Activated CD4-positive, alpha-beta memory T cell treated with anti-CD3 and anti-CD28 coated beads, Interleukin-2, amount 10 ng/mL, durations not matched to agents 7 days and 5 days (primary cell): Measurements from ENCODE around the gene SFXN5. TPM values are rescaled to one million over a fixed set of nuclear protein-coding genes. Genes with fewer than 3 reads are reported as not detected.
A peak's percentile ranks its signal among the peaks of the same experiment; 100 is the strongest.
"Not testable (repeated sequence)": the region's sequence is repeated elsewhere in the genome, so short reads cannot be mapped to it uniquely, and the experiment has no call there.

Source experiments
- CTCF ChIA-PET: fragments of 350-600 bp; sonication (Branson Sonifier 250); formaldehyde crosslinking; loops from one replicate; lab custom pipeline; 2021; ENCODE audit warnings: antibody characterized with exemption, inconsistent platforms; lab: Charles Lee
- POLR2A ChIA-PET: fragments of 350-600 bp; sonication (Branson Sonifier 250); formaldehyde crosslinking; loops from one replicate; lab custom pipeline; 2021; ENCODE audit warnings: antibody characterized with exemption; lab: Charles Lee
- DNase-seq: peaks from one replicate; pipeline ENCODE4 v3.0.0-alpha.2; 2020
- H3K27ac Mint-ChIP-seq: one replicate; pipeline ENCODE4 v1.8.0; 2021; ENCODE audit warnings: mild to moderate bottlenecking, mixed read lengths
- H3K27me3 Mint-ChIP-seq: one replicate; pipeline ENCODE4 v1.8.0; 2021; ENCODE audit warnings: mixed read lengths
- H3K36me3 Mint-ChIP-seq: one replicate; pipeline ENCODE4 v1.8.0; 2021; ENCODE audit warnings: low read depth, mixed read lengths
- H3K4me1 Mint-ChIP-seq: one replicate; pipeline ENCODE4 v1.8.0; 2021; ENCODE audit warnings: mixed read lengths
- H3K4me3 Mint-ChIP-seq: one replicate; pipeline ENCODE4 v1.8.0; 2021; ENCODE audit warnings: mild to moderate bottlenecking, mixed read lengths
- H3K9me3 Mint-ChIP-seq: one replicate; pipeline ENCODE4 v1.8.0; 2021; ENCODE audit warnings: mixed read lengths
- total RNA-seq, 2 experiments: library from RNA; stranded (reverse); gene quantifications; one replicate each; pipeline ENCODE4 v1.2.3, GENCODE V29; 2021

Gene SFXN5
- total RNA-seq, 2 experiments from 2014 or later = 4.3 to 6.1 TPM

DNA sequence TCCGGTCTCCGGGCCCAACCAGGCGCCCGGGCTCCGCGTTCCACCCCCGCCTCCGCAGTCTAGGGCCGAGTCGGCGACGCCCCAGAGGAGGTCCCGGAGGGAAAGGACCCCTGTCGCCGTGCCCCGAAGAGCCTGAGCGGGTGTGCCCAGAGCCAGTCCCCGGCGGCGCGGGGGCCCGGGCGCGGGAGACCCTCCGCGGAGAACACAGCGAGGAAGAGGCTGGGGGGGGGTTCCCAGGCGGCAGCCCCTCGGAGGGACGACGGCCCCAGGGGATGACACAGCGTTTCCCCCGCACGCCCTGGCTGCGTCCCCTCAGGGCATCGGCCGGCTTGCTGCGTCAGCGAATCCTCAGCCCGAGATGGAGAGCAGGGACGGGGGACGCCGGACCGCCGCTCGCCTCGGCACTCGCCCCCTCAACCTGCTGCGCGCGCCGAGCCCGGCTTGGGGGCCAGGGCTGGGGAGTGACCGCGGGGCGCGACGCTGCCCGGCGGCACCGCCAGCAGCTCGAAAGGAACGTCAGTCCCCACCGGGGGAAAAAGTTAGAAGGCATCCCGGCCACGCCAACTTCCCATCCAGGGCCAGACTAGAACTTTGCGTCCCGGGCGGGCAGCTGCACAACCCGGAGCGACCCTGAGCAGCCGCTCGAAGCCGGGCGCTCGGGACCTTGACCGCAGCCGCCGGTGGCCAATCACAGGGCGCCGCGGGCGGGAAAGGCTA, 711 bp downstream of the SFXN5 start:
- Mint-ChIP-seq H3K36me3 (no peaks in the 10 kb centered on the region), H3K9me3 (no peaks in the 10 kb centered on the region), H3K4me3 (peak overlapping the region; percentile 79), H3K27me3 (peaks cover 3% of the 10 kb centered on the region), H3K27ac (peak overlapping the region; percentile 71), H3K4me1 (peaks cover 24% of the 10 kb centered on the region)
- peak; percentile 44 for DNase-seq
- CTCF ChIA-PET = interaction anchor here (1.2 to 1.7 kb wide), 3 partner anchors 86 to 178 kb away, joined by 3 to 6 read pairs (median 3); no protein-coding TSS in a partner anchor
- POLR2A ChIA-PET = interaction anchor here (0.5 to 2.0 kb wide), 15 partner anchors 9 to 1054 kb away, joined by 3 to 7 read pairs (median 3); partner anchors contain the start of genes PRADC1 and RAB11FIP5

DNA sequence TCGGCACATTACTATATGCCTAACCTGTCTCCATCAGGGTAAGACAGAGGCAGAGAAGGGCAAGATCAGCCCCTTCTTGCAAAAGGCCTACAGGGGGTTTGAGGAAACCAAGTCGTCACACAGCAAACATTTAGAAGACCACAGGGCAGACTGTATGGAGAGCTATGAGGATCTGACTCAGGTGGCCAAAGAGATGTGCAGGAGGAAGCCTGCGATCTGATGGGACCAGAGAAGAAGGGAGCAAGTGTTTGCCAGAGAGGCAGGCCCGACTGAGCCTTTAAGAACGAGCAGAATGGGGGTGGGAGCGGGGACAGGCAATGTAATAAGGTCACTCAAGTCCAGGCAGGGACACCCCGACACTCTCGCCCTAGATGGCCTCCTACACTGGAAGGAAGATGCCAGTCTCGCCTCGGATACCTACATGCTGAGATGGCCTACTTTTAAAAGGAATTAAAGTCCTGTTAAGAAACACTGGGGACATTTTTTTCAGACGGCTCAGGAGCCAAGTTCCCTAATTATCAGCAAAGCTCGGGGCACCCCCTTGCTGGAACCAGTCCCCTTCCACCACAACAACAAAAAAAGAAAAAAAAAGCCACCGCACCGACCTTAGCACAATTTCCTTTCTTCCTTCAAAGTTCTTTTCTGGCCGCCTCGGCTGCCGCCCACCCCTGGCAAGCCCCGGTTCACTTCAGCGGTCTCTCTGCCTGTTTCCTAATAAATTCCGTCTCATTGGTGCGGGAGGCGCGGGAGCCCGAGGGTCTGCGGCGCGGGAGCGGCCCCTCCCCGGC, 1.5 kb downstream of the SFXN5 start:
- CTCF ChIA-PET = interaction anchor here (1.7 kb wide), 1 partner anchor 107 kb away, joined by 6 read pairs; no protein-coding TSS in a partner anchor
- H3K27ac Mint-ChIP-seq = peak overlapping the region; percentile 38

DNA sequence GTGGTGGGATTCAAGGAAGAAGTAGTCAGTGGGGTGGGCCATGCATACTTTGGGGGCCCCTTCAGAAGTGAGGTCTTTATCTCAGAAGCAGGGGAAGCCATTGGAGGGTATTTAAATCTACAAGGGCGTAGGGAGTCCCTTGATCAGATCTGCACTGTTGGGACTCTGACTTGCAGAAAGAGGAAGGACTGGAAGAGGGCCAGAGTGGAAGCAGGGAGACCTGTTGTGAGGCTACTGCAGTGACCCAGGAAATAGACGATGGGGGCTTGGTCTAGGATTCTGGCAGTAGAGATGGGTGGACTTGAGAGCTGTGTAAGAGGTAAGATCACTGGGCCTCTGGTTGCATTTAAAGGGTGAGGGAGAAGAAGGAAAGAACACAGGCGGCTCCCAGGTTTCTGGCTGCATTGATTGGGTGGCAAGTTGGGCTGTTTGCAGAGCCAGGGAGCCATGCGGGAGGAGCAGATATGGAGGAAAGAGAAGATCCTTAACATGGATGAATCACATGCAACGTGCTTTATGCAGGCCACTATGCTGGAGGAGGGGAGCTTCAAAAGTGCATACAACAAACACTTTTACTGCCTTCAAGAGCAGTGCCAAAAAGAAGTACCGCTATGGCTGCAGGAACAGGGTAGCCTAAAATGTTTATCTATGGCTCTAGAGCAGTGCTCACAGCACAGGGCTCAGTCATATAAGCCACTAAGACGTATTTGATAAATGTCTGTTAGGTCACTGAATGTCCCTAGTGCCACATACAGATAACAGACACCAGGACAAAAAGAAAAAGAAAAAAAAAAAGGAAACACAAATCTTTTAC, 2.3 kb downstream of the SFXN5 start:
- Mint-ChIP-seq H3K4me3 (peak overlapping the region; percentile 75), H3K27ac (no peak overlapping the region), H3K9me3 (no peaks in the 10 kb centered on the region), H3K4me1 (peaks cover 28% of the 10 kb centered on the region), H3K27me3 (peaks cover 3% of the 10 kb centered on the region), H3K36me3 (no peaks in the 10 kb centered on the region)
- no peak for DNase-seq
- POLR2A ChIA-PET = no interaction called here
- CTCF ChIA-PET = no interaction called here

More for the DNA sequence above, 1.5 kb downstream of the SFXN5 start:
- no peak for DNase-seq
- Mint-ChIP-seq H3K4me1 (peaks cover 26% of the 10 kb centered on the region), H3K4me3 (peak overlapping the region; percentile 75), H3K36me3 (no peaks in the 10 kb centered on the region), H3K27me3 (peaks cover 3% of the 10 kb centered on the region), H3K9me3 (no peaks in the 10 kb centered on the region)
- POLR2A ChIA-PET = interaction anchor here (2.0 kb wide), 1 partner anchor 106 kb away, joined by 6 read pairs; no protein-coding TSS in a partner anchor

DNA sequence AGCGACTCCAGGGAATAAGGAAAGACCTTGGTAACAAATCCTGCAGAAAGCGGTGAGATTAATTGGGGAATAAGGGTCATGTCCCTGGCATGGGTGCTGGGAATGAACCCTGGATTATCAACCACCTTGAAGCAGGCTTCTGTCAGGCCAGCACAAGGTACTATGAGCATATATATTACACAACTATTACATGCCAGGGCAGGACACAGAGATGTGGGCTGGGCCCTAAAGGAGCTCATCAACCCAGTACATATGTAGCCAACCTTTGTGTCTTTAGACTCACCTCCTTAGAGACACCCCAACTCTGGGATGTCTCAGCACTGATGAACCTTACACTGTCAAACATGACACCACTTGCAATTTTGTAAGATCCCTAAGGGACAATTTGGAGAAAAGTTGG, 3.4 kb downstream of the SFXN5 start:
- Mint-ChIP-seq H3K4me1 (peaks cover 28% of the 10 kb centered on the region), H3K27ac (no peak overlapping the region), H3K27me3 (peaks cover 3% of the 10 kb centered on the region), H3K9me3 (no peaks in the 10 kb centered on the region), H3K36me3 (no peaks in the 10 kb centered on the region), H3K4me3 (no peak overlapping the region)
- POLR2A ChIA-PET = no interaction called here
- DNase-seq = no peak
- CTCF ChIA-PET = no interaction called here

DNA sequence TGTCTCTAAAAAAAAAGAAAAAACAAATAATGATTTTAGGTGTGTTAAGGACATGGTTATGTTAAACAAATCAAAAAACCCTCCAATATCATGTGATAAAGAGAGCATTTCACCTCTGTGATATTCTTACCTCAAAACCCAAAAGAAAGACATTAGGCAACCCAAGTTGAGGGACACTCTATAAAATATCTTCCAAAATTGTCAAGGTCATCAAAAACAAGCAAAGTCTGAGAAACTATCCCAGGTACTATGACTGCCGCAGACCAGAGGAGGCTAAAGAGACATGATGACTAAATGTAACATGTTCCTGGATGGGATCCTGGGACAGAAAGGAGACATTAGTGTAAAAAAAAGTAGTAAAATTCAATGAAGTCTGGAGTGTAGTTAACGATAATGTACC, 4.5 kb downstream of the SFXN5 start:
- H3K4me1 Mint-ChIP-seq = peaks cover 26% of the 10 kb centered on the region
- ChIA-PET POLR2A (no interaction called here), CTCF (no interaction called here)
- no peaks in the 10 kb centered on the region for H3K9me3 Mint-ChIP-seq
- DNase-seq = no peak
- peaks cover 3% of the 10 kb centered on the region for H3K27me3 Mint-ChIP-seq
- no peak overlapping the region for H3K4me3 Mint-ChIP-seq
- no peaks in the 10 kb centered on the region for H3K36me3 Mint-ChIP-seq
- no peak overlapping the region for H3K27ac Mint-ChIP-seq

GRCh38 chr2:73065070-73065469, 6.4 kb downstream of the SFXN5 start:
- POLR2A ChIA-PET, CTCF ChIA-PET: not testable (repeated sequence)

DNA sequence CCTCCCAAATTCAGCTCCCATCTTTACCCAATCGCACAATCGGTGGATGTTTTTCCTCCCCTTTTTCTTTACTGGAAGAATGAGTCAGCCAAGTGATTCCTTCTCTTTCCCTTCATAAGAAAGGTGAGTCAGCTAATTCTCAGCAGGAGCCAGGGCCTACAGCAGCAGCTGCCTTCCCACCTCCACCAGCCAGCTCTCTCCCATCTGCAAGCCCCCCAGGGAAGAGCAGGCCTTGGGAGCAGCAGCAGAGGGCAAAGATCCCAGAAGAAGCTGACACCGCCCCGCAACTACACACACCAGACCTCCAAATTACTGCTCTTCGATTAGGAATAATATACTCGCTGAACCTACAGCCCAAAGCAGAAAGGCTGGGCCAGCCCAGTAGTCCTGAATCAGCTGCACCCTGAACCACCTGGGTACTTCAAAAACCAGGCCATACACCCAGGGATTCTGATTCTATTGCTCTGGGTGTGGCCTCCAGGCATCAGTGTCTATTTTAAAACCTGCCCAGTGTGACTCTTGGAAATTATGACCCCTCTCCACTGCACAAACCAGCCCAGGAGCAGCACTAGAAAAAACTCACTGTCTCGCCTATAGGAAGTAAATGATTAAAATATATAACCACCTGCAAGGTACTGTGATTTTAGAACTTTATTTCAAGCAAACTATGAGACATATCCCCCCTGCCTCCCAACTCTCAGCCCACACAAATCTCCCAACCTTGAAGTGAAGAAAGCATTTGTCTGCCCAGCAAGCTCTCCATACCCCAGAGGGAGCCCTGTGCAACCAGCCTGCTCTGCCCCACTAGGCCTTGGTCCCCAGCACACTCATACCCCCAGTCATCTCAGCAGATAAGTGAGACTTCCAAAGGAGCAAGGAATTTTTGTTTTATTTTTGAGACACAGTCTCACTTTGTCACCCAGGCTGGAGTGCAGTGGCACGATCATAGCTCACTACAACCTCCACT, 7.3 kb downstream of the SFXN5 start:
- H3K27me3 Mint-ChIP-seq = no peaks in the 10 kb centered on the region
- no peak overlapping the region for H3K27ac Mint-ChIP-seq
- H3K9me3 Mint-ChIP-seq = no peaks in the 10 kb centered on the region
- no peak for DNase-seq
- no peak overlapping the region for H3K4me3 Mint-ChIP-seq
- POLR2A ChIA-PET = no interaction called here
- CTCF ChIA-PET = interaction anchor here (2.1 kb wide), 1 partner anchor 113 kb away, joined by 5 read pairs; no protein-coding TSS in a partner anchor
- peaks cover 11% of the 10 kb centered on the region for H3K4me1 Mint-ChIP-seq
- H3K36me3 Mint-ChIP-seq = no peaks in the 10 kb centered on the region

More at GRCh38 chr2:73065070-73065469, 6.4 kb downstream of the SFXN5 start:
- H3K27ac Mint-ChIP-seq, H3K36me3 Mint-ChIP-seq, H3K27me3 Mint-ChIP-seq, H3K4me3 Mint-ChIP-seq, DNase-seq, H3K9me3 Mint-ChIP-seq: not testable (repeated sequence)
- H3K4me1 Mint-ChIP-seq = peaks cover 19% of the 10 kb centered on the region

DNA sequence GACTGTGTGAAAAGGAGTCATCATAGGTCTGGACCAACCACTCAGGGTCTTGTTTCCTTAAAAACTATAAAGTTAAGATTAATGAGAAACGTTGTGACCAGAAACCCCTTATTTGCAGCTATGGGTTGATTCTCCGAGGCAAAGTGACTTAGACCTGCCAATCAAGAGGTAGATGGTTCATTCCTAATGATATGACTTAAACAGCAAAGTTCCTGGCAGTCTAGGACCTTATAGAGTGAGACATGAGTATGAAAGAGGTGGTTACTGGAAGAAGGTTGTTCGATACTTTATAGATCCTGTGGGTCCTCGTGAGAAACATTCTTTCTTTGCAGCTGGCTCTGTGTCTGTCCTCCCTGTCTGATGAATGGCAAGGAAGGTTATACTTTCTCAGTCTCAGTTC, 8.0 kb downstream of the SFXN5 start:
- Mint-ChIP-seq H3K27ac (no peak overlapping the region), H3K9me3 (no peaks in the 10 kb centered on the region), H3K36me3 (no peaks in the 10 kb centered on the region), H3K27me3 (no peaks in the 10 kb centered on the region), H3K4me1 (peaks cover 8% of the 10 kb centered on the region), H3K4me3 (no peak overlapping the region)
- POLR2A ChIA-PET = no interaction called here
- CTCF ChIA-PET = interaction anchor here (2.1 kb wide), 1 partner anchor 114 kb away, joined by 5 read pairs; no protein-coding TSS in a partner anchor
- no peak for DNase-seq

GRCh38 chr2:73059106-73059505, 12.4 kb downstream of the SFXN5 start:
- ChIA-PET POLR2A (no interaction called here), CTCF (no interaction called here)
- Mint-ChIP-seq H3K27ac (no peak overlapping the region), H3K27me3 (no peaks in the 10 kb centered on the region), H3K4me1 (no peaks in the 10 kb centered on the region), H3K9me3 (no peaks in the 10 kb centered on the region), H3K36me3 (peaks cover 14% of the 10 kb centered on the region), H3K4me3 (no peak overlapping the region)
- no peak for DNase-seq

- no peaks in the 10 kb centered on the region for H3K27me3 Mint-ChIP-seq
- peaks cover 14% of the 10 kb centered on the region for H3K36me3 Mint-ChIP-seq
- ChIA-PET POLR2A (no interaction called here), CTCF (no interaction called here)
- no peak for DNase-seq
- H3K27ac Mint-ChIP-seq = no peak overlapping the region
- no peak overlapping the region for H3K4me3 Mint-ChIP-seq
- no peaks in the 10 kb centered on the region for H3K9me3 Mint-ChIP-seq
- H3K4me1 Mint-ChIP-seq = no peaks in the 10 kb centered on the region
These were observed 16.5 kb downstream of the SFXN5 start for GRCh38 chr2:73054980-73055379.

- ChIA-PET POLR2A (no interaction called here), CTCF (interaction anchor here (1.2 kb wide), 1 partner anchor 124 kb away, joined by 3 read pairs; no protein-coding TSS in a partner anchor)
- no peaks in the 10 kb centered on the region for H3K27me3 Mint-ChIP-seq
- H3K36me3 Mint-ChIP-seq = peaks cover 14% of the 10 kb centered on the region
- no peak overlapping the region for H3K4me3 Mint-ChIP-seq
- no peaks in the 10 kb centered on the region for H3K4me1 Mint-ChIP-seq
- no peak overlapping the region for H3K27ac Mint-ChIP-seq
- no peak for DNase-seq
- no peaks in the 10 kb centered on the region for H3K9me3 Mint-ChIP-seq
These were observed 18.0 kb downstream of the SFXN5 start for GRCh38 chr2:73053316-73054114.
